Adrenal gland (tissue), 5 donors: ENCODE data around the gene HPCAL4.

Experiments
- POLR2A ChIP-seq, 2 donors: fragments of 450-650 bp; IDR thresholded peaks; one replicate each; pipeline ENCODE4 v1.6.1; 2017; ENCODE audit warnings: antibody characterized with exemption in 2 of 2, mild to moderate bottlenecking in 2 of 2, moderate library complexity in 1 of 2
- TF ChIP-seq, protein P1 (sequence below), 6 experiments: fragments of 450-650 bp in 4 of 6; fragments of 200-600 bp in 2 of 6; sonication (generic) in 1 of 6; IDR thresholded peaks; 1 replicate in 5 of 6; 2 replicates in 1 of 6; pipeline versions ENCODE4 v1.5.1 to v1.8.0; 2016 to 2021; ENCODE audit warnings: antibody characterized with exemption in 6 of 6, mild to moderate bottlenecking in 2 of 6, moderate library complexity in 1 of 6
- donor health status: DM: no; HTN: no; CAD: no.

DNA sequence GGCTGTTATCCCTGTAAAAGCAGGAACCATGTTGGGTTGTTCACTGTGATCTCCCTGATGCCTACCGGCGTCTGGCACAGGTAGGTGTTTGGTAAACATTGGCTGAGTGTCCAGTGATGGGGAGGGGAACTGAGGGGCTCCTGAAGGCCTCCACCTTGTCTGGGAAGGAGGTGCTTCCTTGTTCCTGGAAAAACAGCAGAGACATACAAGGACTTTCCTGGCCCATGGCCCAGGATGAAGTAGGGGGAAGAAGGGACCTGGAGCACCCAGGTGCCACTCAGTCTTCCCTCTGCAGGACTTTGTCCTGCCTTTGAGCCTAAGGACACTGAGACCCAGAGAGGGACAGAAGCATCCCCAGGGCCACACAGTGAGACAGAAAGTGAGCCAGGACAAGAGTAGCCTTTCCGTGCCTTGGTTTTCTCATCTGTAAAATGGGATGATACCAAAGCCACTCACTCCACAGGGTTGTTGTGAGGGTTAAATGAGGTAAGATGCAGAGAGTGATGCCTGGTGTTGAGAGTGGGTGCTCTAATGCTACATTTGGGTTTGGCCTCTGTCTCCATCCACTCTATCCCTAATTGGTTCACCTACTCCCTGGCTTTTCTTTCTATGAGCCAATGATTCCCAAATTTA lies 45.7 kb downstream of the HPCAL4 start:
- TF ChIP-seq, protein P1, sequence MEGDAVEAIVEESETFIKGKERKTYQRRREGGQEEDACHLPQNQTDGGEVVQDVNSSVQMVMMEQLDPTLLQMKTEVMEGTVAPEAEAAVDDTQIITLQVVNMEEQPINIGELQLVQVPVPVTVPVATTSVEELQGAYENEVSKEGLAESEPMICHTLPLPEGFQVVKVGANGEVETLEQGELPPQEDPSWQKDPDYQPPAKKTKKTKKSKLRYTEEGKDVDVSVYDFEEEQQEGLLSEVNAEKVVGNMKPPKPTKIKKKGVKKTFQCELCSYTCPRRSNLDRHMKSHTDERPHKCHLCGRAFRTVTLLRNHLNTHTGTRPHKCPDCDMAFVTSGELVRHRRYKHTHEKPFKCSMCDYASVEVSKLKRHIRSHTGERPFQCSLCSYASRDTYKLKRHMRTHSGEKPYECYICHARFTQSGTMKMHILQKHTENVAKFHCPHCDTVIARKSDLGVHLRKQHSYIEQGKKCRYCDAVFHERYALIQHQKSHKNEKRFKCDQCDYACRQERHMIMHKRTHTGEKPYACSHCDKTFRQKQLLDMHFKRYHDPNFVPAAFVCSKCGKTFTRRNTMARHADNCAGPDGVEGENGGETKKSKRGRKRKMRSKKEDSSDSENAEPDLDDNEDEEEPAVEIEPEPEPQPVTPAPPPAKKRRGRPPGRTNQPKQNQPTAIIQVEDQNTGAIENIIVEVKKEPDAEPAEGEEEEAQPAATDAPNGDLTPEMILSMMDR (IDR thresholded peaks at IDR 0.05) = no peak
- no peak for TF ChIP-seq POLR2A (IDR thresholded peaks at IDR 0.05)
